BLaER1 (cell line): Measurements from ENCODE around the gene RASGEF1C.

Source experiments
- H3K27ac ChIP-seq: shearing (Covaris generic); formaldehyde crosslinking; 2 replicates; pipeline ENCODE4 v1.8.1; 2022
- H3K27me3 ChIP-seq: shearing (Covaris generic); formaldehyde crosslinking; 2 replicates; pipeline ENCODE4 v1.8.1; 2022
- H3K36me3 ChIP-seq: shearing (Covaris generic); formaldehyde crosslinking; 2 replicates; pipeline ENCODE4 v1.8.1; 2022
- H3K4me1 ChIP-seq: shearing (Covaris generic); formaldehyde crosslinking; 2 replicates; pipeline ENCODE4 v1.8.1; 2022
- H3K4me2 ChIP-seq: shearing (Covaris generic); formaldehyde crosslinking; 2 replicates; pipeline ENCODE4 v1.8.1; 2022
- H3K4me3 ChIP-seq: shearing (Covaris generic); formaldehyde crosslinking; 2 replicates; pipeline ENCODE4 v1.8.1; 2022
- H3K9ac ChIP-seq: shearing (Covaris generic); formaldehyde crosslinking; 2 replicates; pipeline ENCODE4 v1.8.1; 2022
- H3K9me3 ChIP-seq: shearing (Covaris generic); formaldehyde crosslinking; 2 replicates; pipeline ENCODE4 v1.8.1; 2022
- H4K20me1 ChIP-seq: shearing (Covaris generic); formaldehyde crosslinking; 2 replicates; pipeline ENCODE4 v1.8.1; 2022
- Cebpa-rat ChIP-seq: shearing (Covaris generic); IDR thresholded peaks from 2 replicates; pipeline ENCODE4 v1.8.1; 2022

The RASGEF1C gene

GRCh38 chr5:180202939-180203573 is 6.0 kb downstream of the RASGEF1C start:
- Histone ChIP-seq H3K27me3 (peaks cover 4% of the 10 kb centered on the region), H3K9ac (no peak overlapping the region), H4K20me1 (no peaks in the 10 kb centered on the region), H3K9me3 (no peaks in the 10 kb centered on the region), H3K27ac (no peak overlapping the region), H3K36me3 (no peaks in the 10 kb centered on the region), H3K4me1 (peaks cover 7% of the 10 kb centered on the region), H3K4me2 (no peak overlapping the region), H3K4me3 (no peak overlapping the region)
- no peak for TF ChIP-seq Cebpa-rat

GRCh38 chr5:180201051-180201987 is 7.7 kb downstream of the RASGEF1C start:
- TF ChIP-seq Cebpa-rat: no peak
- no peak overlapping the region for H3K4me2 ChIP-seq

GRCh38 chr5:180199390-180199789 is 9.6 kb downstream of the RASGEF1C start:
- no peaks in the 10 kb centered on the region for H3K36me3 ChIP-seq
- no peak overlapping the region for H3K4me3 ChIP-seq
- H3K27me3 ChIP-seq: no peaks in the 10 kb centered on the region
- H3K27ac ChIP-seq: no peak overlapping the region
- H4K20me1 ChIP-seq: no peaks in the 10 kb centered on the region
- H3K9ac ChIP-seq: no peak overlapping the region
- H3K4me2 ChIP-seq: no peak overlapping the region
- TF ChIP-seq Cebpa-rat: no peak
- peaks cover 17% of the 10 kb centered on the region for H3K4me1 ChIP-seq
- no peaks in the 10 kb centered on the region for H3K9me3 ChIP-seq

More at GRCh38 chr5:180201051-180201987, 7.7 kb downstream of the RASGEF1C start:
- no peak overlapping the region for H3K9ac ChIP-seq
- no peaks in the 10 kb centered on the region for H3K9me3 ChIP-seq
- no peaks in the 10 kb centered on the region for H3K36me3 ChIP-seq
- H3K4me1 ChIP-seq: peaks cover 10% of the 10 kb centered on the region
- H3K4me3 ChIP-seq: no peak overlapping the region
- H3K27me3 ChIP-seq: no peaks in the 10 kb centered on the region
- H4K20me1 ChIP-seq: no peaks in the 10 kb centered on the region
- H3K27ac ChIP-seq: no peak overlapping the region

- no peaks in the 10 kb centered on the region for H3K9me3 ChIP-seq
- no peak overlapping the region for H3K4me2 ChIP-seq
- no peaks in the 10 kb centered on the region for H3K36me3 ChIP-seq
- no peak overlapping the region for H3K4me3 ChIP-seq
- H3K9ac ChIP-seq: no peak overlapping the region
- no peaks in the 10 kb centered on the region for H3K27me3 ChIP-seq
- peaks cover 26% of the 10 kb centered on the region for H3K4me1 ChIP-seq
- no peaks in the 10 kb centered on the region for H4K20me1 ChIP-seq
- no peak overlapping the region for H3K27ac ChIP-seq
- no peak for TF ChIP-seq Cebpa-rat
Measured at GRCh38 chr5:180198208-180198607, 10.8 kb downstream of the RASGEF1C start.

GRCh38 chr5:180197016-180197702 is 11.9 kb downstream of the RASGEF1C start:
- no peaks in the 10 kb centered on the region for H3K27me3 ChIP-seq
- H3K27ac ChIP-seq: no peak overlapping the region
- TF ChIP-seq Cebpa-rat: no peak
- H3K4me3 ChIP-seq: no peak overlapping the region
- no peak overlapping the region for H3K4me2 ChIP-seq
- H3K4me1 ChIP-seq: peaks cover 24% of the 10 kb centered on the region
- no peaks in the 10 kb centered on the region for H4K20me1 ChIP-seq
- no peaks in the 10 kb centered on the region for H3K36me3 ChIP-seq
- H3K9ac ChIP-seq: no peak overlapping the region
- H3K9me3 ChIP-seq: no peaks in the 10 kb centered on the region

GRCh38 chr5:180194410-180195345 is 14.3 kb downstream of the RASGEF1C start:
- Histone ChIP-seq H3K4me1 (peaks cover 24% of the 10 kb centered on the region), H3K27me3 (no peaks in the 10 kb centered on the region), H3K4me3 (no peak overlapping the region), H3K9me3 (no peaks in the 10 kb centered on the region), H3K4me2 (peak overlapping the region; percentile 44), H3K9ac (no peak overlapping the region), H4K20me1 (no peaks in the 10 kb centered on the region), H3K36me3 (no peaks in the 10 kb centered on the region), H3K27ac (no peak overlapping the region)
- no peak for TF ChIP-seq Cebpa-rat

GRCh38 chr5:180193749-180194375 is 15.1 kb downstream of the RASGEF1C start:
- TF ChIP-seq Cebpa-rat: no peak
- Histone ChIP-seq H3K9ac (no peak overlapping the region), H4K20me1 (no peaks in the 10 kb centered on the region), H3K4me1 (peaks cover 24% of the 10 kb centered on the region), H3K4me2 (peak overlapping the region; percentile 44), H3K27ac (no peak overlapping the region), H3K4me3 (no peak overlapping the region), H3K36me3 (no peaks in the 10 kb centered on the region), H3K9me3 (no peaks in the 10 kb centered on the region), H3K27me3 (no peaks in the 10 kb centered on the region)

- H3K27ac ChIP-seq: no peak overlapping the region
- no peak for TF ChIP-seq Cebpa-rat
- peaks cover 19% of the 10 kb centered on the region for H3K4me1 ChIP-seq
- H3K4me3 ChIP-seq: no peak overlapping the region
- no peaks in the 10 kb centered on the region for H3K27me3 ChIP-seq
- no peaks in the 10 kb centered on the region for H4K20me1 ChIP-seq
- no peak overlapping the region for H3K4me2 ChIP-seq
- H3K9me3 ChIP-seq: peaks cover 5% of the 10 kb centered on the region
- no peak overlapping the region for H3K9ac ChIP-seq
- H3K36me3 ChIP-seq: no peaks in the 10 kb centered on the region
Measured at GRCh38 chr5:180191716-180192115, 17.3 kb downstream of the RASGEF1C start.

- Histone ChIP-seq H3K4me2 (no peak overlapping the region), H3K9me3 (peaks cover 29% of the 10 kb centered on the region), H3K27me3 (no peaks in the 10 kb centered on the region), H4K20me1 (no peaks in the 10 kb centered on the region), H3K4me1 (no peaks in the 10 kb centered on the region), H3K36me3 (no peaks in the 10 kb centered on the region), H3K4me3 (no peak overlapping the region), H3K27ac (no peak overlapping the region), H3K9ac (no peak overlapping the region)
- no peak for TF ChIP-seq Cebpa-rat
Measured at GRCh38 chr5:180187767-180188166, 21.2 kb downstream of the RASGEF1C start.
